Measurements from ENCODE around the gene SLC4A9.

Gene SLC4A9

DNA sequence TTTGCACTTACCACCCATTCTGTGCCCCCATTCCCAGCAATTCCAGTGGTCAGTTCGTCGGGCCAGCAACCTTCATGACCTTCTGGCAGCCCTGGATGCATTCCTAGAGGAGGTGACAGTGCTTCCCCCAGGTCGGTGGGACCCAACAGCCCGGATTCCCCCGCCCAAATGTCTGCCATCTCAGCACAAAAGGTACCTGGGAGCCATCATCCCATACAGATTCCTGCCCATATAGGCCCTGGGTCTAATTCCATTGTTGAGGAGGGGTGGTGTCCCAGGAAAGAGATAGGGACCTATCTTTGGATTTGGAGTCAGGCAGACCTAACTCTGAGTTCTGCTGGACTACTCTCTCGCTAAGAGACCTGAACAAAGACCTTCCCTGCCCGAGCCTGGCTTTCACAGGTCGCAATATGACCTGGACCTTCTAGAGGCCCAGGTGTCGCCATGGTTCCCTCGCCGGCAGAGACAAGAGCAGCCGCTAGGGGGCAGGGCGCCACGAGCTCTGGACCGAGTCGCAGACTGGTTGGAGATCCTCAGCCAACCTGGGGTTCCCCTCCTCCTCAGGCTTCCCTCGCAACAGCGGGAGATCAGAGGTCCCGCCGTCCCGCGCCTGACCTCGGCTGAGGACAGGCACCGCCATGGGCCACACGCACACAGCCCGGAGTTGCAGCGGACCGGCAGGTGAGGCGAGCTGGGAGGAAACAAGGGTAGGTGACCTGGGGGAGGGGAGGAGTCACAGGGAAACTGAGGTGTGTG lies 3.1 kb downstream of the SLC4A9 start:
- TF ChIP-seq SIN3A (IDR thresholded peaks at IDR 0.05; ENCODE audit: borderline replicate concordance, insufficient read depth, low read length) (no peak), FOXP2 (optimal IDR thresholded peaks at IDR 0.05; ENCODE audit: borderline replicate concordance, extremely low read depth, extremely low read length, insufficient read depth) (peak; percentile 33)

- TF ChIP-seq, protein P1, sequence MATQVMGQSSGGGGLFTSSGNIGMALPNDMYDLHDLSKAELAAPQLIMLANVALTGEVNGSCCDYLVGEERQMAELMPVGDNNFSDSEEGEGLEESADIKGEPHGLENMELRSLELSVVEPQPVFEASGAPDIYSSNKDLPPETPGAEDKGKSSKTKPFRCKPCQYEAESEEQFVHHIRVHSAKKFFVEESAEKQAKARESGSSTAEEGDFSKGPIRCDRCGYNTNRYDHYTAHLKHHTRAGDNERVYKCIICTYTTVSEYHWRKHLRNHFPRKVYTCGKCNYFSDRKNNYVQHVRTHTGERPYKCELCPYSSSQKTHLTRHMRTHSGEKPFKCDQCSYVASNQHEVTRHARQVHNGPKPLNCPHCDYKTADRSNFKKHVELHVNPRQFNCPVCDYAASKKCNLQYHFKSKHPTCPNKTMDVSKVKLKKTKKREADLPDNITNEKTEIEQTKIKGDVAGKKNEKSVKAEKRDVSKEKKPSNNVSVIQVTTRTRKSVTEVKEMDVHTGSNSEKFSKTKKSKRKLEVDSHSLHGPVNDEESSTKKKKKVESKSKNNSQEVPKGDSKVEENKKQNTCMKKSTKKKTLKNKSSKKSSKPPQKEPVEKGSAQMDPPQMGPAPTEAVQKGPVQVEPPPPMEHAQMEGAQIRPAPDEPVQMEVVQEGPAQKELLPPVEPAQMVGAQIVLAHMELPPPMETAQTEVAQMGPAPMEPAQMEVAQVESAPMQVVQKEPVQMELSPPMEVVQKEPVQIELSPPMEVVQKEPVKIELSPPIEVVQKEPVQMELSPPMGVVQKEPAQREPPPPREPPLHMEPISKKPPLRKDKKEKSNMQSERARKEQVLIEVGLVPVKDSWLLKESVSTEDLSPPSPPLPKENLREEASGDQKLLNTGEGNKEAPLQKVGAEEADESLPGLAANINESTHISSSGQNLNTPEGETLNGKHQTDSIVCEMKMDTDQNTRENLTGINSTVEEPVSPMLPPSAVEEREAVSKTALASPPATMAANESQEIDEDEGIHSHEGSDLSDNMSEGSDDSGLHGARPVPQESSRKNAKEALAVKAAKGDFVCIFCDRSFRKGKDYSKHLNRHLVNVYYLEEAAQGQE (IDR thresholded peaks at IDR 0.05; ENCODE audit: insufficient read depth in 1 of 2, low read depth in 2 of 2, low read length in 2 of 2), result no peak
- TF ChIP-seq SIN3A (IDR thresholded peaks at IDR 0.05; ENCODE audit: borderline replicate concordance, insufficient read depth, low read length) (no peak), POLR2AphosphoS5 (IDR thresholded peaks at IDR 0.05; ENCODE audit: low read depth, low read length) (no peak), FOXP2 (optimal IDR thresholded peaks at IDR 0.05; ENCODE audit: borderline replicate concordance, extremely low read depth, extremely low read length, insufficient read depth) (no peak), TAF1 (IDR thresholded peaks at IDR 0.05; ENCODE audit: borderline replicate concordance, insufficient read depth, low read length) (no peak)
Measured at GRCh38 chr5:140363631-140364471, 3.9 kb downstream of the SLC4A9 start.

DNA sequence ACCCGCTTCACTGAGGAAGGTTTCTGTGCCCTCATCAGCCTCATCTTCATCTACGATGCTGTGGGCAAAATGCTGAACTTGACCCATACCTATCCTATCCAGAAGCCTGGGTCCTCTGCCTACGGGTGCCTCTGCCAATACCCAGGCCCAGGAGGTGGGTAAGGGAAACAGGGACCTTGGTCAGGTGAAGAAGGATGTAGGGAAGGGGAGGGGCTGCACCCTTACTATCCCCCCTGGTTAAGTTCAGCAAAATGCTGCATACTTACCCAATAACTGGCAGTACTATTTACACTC lies 4.4 kb downstream of the SLC4A9 start:
- TF ChIP-seq FOXP2 (optimal IDR thresholded peaks at IDR 0.05; ENCODE audit: borderline replicate concordance, extremely low read depth, extremely low read length, insufficient read depth), result no peak
- TF ChIP-seq, protein P1 (IDR thresholded peaks at IDR 0.05; ENCODE audit: insufficient read depth in 1 of 2, low read depth in 2 of 2, low read length in 2 of 2), result no peak
- no peak for TF ChIP-seq SIN3A (IDR thresholded peaks at IDR 0.05; ENCODE audit: borderline replicate concordance, insufficient read depth, low read length)
- no peak for TF ChIP-seq TAF1 (IDR thresholded peaks at IDR 0.05; ENCODE audit: borderline replicate concordance, insufficient read depth, low read length)

DNA sequence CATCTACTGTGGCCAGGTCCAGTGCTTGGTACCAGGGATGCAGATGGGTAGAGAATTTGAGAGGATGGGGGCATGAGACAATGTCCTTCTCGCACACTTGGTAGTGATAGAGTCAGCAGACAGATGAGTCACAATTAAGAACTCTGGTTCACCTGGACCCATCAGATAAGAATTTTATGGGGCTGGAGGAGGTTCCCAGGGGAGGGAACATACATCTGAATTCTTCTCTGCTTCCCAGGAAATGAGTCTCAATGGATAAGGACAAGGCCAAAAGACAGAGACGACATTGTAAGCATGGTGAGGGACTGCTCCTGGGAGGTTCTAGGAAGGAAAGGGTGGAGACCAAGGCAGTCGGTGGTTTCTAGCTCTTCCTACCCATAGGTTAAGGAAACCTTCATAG lies 5.3 kb downstream of the SLC4A9 start:
- TF ChIP-seq POLR2AphosphoS5 (IDR thresholded peaks at IDR 0.05; ENCODE audit: low read depth, low read length), result no peak
- TF ChIP-seq SIN3A (IDR thresholded peaks at IDR 0.05; ENCODE audit: borderline replicate concordance, insufficient read depth, low read length), result no peak
- TF ChIP-seq TAF1 (IDR thresholded peaks at IDR 0.05; ENCODE audit: borderline replicate concordance, insufficient read depth, low read length), result no peak
- TF ChIP-seq, protein P1 (IDR thresholded peaks at IDR 0.05; ENCODE audit: insufficient read depth in 1 of 2, low read depth in 2 of 2, low read length in 2 of 2), result no peak
- TF ChIP-seq FOXP2 (optimal IDR thresholded peaks at IDR 0.05; ENCODE audit: borderline replicate concordance, extremely low read depth, extremely low read length, insufficient read depth), result no peak

GRCh38 chr5:140365941-140366340 lies 5.9 kb downstream of the SLC4A9 start:
- TF ChIP-seq TAF1 (IDR thresholded peaks at IDR 0.05; ENCODE audit: borderline replicate concordance, insufficient read depth, low read length) (no peak), SIN3A (IDR thresholded peaks at IDR 0.05; ENCODE audit: borderline replicate concordance, insufficient read depth, low read length) (no peak), FOXP2 (optimal IDR thresholded peaks at IDR 0.05; ENCODE audit: borderline replicate concordance, extremely low read depth, extremely low read length, insufficient read depth) (no peak), POLR2AphosphoS5 (IDR thresholded peaks at IDR 0.05; ENCODE audit: low read depth, low read length) (no peak)
- TF ChIP-seq, protein P1 (IDR thresholded peaks at IDR 0.05; ENCODE audit: insufficient read depth in 1 of 2, low read depth in 2 of 2, low read length in 2 of 2), result no peak
